OCI-LY7 (cell line): Measurements from ENCODE around the gene PPP1R37.

Source experiments
- CTCF ChIP-seq: fragments of 200-600 bp; sonication (generic); conservative IDR thresholded peaks from 2 replicates; pipeline ENCODE4 v1.5.1; 2014; ENCODE audit warnings: mild to moderate bottlenecking, antibody characterized with exemption, low read length, moderate library complexity, mixed read lengths
- EZH2phosphoT487 ChIP-seq: fragments of 200-600 bp; sonication (generic); IDR thresholded peaks from 2 replicates; pipeline ENCODE4 v1.6.1; 2018; ENCODE audit warnings: low read depth, borderline replicate concordance, mild to moderate bottlenecking, mixed run types, antibody characterized with exemption, low read length, moderate library complexity, mixed read lengths

- TF ChIP-seq CTCF (no peak), EZH2phosphoT487 (no peak)
These were observed 4.4 kb downstream of the PPP1R37 start for GRCh38 chr19:45097450-45097775.
